GM21515 (cell line): ENCODE measurements around the gene LRRC31.

Source experiments
- ATAC-seq: cut with Tn5 transposase; IDR thresholded peaks from one replicate; pipeline ENCODE4 v1.9.1; 2021; ENCODE audit not compliant: unreplicated experiment

Gene LRRC31

DNA sequence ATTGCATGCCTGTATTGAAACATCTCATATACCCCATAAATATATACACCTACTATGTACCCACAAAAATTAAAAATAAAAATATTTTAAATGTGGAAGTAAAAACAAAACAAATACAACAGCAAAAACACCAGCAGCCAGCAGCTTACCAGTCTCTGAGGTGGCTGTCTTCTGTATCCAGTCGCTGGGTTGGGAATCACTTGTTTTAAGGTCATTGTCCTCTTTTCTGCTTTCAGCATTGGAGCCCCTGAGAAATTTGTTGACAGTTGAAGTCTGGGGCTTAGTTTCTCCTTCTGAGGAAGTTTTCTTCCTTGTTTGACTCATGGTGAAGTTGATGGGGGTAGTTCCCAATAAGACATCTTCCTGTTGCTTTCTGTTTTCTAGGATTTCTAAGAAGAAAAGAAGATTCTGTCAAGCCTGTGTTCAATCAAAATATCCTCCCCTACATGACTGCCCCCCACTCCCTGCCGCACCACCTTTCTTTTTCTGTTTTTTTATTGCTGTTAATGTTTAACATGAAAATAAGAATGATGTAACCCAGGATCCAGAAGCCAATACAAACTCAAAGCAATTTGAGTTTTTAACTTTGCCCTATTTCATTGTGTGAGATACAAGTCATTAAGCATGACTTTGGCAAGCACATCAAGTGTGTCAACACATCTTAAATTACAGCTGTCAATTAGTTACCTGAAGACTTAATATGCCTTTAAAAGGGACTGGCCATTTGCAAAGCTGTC lies at the start of gene LRRC31:
Gene LRRC31 (minus strand): TSS at position 452 of the 737 bp plus-strand sequence. CDS start 128 bp downstream, at position 324.
- no peak for ATAC-seq

DNA sequence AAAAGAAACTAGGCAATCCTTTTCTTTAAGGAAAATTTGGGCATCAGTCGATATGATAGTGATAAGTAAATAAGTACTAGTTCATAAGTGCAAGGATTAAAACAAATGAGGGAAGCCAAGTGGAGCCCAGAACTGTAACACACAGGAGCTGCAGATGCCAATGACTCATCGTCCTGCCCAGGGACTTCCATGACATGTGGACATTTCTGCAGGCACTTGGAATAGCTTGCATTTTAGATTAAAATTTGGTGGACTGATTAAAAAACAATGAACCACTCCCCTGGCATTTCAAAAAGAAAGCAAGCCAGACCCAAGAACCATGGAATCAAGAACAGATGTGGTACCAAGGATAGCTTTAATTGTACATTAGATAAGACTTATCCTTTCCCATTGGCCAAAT lies 44.6 kb upstream of the LRRC31 start:
- ATAC-seq = no peak

DNA sequence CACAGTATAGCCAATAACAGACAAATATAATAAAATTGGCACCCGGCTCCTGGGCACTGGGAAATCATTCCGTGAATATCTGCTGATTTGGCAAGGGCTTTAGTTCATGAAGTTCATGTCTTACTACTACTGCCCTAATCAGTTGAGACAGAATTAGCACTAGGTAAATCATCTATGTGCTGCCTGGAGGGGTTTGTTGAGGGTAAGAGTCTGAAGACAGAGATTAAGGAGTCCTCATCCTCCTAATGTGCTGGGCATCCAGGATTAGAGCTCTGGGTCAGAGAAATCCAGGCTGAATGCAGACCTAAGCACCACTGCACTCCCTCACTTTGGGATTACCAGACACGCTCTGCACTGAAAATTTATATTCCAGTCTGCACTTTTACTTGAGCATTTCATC lies 43.6 kb upstream of the LRRC31 start:
- ATAC-seq = no peak

DNA sequence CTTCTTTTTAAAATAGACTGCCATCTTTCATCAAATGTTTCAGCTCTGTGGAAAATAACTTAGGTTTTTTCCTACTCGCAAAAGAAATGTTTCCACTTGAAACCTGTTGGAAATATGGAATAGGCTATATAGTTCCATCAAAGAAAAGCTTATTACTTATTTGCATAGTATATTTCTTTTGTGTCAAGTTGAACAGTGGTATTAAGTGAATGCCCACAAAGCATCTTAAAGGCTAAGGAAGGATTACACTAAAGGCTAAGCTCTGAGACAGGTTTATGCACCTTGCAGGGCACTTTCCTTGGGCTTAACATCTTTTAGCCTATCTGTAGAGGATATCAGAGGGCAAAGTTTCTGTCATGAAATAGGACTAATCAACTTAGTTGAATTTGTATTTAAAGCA lies 41.5 kb upstream of the LRRC31 start, which contains the start of gene SAMD7:
Gene SAMD7 (plus strand): TSS at position 301 of the 400 bp plus-strand sequence. CDS start 7,927 bp downstream, outside the sequence.
- no peak for ATAC-seq

DNA sequence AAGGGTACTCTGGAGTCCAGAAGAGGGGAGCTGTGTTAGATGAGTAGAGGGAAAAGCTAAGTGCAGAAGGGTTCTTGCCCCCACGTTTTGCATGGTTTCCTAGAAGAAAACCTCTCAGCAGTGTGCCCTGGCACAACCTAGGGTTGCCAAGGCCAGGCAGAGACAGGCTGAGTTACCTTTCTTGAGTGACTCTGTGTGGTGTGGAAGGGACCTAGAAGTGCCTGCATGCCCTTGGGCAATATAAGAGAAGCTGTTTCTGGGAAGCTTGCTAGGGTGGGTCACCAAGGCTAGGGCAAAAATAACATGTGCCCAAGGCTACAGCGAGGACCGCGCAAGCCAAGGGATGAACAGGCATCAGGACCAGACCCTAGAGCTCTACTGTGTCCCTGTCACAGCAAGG lies 38.2 kb upstream of the LRRC31 start:
- no peak for ATAC-seq

DNA sequence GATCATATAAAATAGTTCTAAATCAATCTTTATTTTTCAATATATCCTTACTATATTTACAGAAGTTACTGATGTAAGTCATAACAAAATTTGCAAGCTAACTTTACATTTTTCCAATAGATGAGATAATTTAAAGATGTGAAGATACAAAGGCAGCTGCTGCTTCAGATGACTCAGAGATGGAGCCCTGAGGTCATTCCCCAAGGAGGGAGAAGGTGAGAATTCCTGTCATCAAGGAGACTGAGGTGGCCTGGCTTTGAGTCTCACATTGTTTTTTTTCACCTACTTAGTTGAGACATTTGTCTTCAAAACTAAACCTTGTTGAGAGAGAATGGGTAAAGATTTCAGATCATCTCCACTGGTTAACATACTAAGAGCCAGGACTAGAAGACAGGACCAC lies 37.7 kb upstream of the LRRC31 start:
- no peak for ATAC-seq

DNA sequence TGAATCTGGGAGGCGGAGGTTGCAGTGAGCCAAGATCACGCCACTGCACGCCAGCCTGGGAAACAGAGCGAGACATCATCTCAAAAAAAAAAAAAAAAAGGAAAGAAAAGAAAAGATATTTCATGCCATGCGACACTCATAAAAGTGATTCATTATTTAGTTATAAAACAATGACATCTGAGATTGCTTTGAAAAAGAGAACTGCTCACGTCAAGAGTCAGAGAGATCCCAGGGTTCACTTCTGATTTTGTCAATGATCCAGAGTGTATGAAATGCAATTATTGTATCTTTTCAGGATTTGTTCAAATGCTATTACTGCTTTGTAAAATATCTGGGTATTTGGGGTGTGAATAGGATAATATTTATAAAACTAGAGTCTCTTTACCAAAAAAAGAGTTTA lies 35.7 kb upstream of the LRRC31 start:
- ATAC-seq = no peak

DNA sequence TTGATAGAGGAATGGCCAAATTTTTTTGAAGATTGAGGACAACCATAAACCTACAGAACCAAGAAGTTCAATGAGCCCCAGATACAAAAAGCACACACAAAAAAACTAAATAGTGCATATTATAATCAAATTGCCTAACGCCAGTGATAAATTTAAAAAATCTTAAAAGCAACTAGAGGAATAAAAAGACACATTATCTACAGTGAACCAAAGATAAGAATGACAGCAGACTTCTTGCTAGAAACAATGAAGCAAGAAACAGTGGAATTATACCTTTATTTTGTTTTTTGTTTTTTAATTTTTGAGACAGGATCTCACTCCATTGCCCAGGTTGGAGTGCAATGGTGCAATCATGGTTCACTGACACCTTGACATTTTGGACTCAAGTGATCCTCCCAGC lies 31.7 kb upstream of the LRRC31 start:
- ATAC-seq = no peak

DNA sequence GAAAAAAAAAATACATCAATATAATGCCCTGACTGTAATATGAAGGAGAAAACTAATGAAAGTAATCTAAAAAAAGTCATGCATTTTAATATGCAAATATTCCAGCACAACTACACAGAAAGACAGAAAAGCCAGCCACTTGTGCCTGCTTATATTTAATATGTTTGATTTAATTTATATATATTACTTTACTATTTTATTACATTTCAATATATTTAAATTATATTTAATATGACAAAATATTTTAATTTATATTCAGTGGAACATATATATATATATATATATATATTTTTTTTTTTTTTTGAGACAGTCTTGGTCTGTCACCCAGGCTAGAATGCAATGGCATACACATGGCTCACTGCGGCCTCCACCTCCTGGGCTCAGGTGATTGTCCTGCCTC lies 27.5 kb upstream of the LRRC31 start:
- no peak for ATAC-seq

DNA sequence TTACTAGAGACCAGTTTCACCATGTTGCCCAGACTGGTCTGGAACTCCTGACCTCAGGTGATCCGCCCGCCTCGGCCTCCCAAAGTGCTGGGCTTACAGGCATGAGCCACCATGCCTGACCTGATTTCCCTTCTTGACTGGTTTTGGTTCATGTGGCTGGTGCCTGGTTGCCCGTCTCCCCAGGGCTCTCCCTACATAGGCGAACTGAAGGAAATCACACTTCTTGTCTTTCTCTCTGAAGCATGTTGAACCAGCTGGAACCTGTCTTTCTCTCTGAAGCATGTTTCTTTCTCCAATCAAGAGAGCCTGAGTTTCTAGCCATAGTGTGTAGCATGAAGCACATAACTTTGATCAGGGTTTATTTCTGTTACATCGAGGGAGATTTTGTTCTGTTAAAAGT lies 25.3 kb upstream of the LRRC31 start:
- no peak for ATAC-seq

DNA sequence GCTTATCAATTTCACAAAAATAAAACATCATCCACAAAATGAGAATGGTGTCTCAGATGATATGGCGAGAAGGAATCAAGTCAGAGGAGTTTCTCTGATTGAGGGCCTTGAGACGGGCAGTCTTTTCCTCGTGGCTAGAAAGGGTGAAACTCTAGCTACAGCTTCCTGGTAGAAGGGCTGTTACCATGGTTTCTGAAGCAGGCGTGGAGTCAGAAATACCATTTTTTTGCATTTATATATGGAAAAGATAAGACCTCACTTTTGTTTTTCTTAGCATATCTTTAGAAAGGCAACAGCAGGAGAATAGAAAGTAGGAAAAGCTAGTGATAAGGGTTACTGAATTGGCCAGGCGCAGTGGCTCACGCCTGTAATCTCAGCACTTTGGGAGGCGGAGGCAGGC lies 24.4 kb upstream of the LRRC31 start:
- no peak for ATAC-seq

DNA sequence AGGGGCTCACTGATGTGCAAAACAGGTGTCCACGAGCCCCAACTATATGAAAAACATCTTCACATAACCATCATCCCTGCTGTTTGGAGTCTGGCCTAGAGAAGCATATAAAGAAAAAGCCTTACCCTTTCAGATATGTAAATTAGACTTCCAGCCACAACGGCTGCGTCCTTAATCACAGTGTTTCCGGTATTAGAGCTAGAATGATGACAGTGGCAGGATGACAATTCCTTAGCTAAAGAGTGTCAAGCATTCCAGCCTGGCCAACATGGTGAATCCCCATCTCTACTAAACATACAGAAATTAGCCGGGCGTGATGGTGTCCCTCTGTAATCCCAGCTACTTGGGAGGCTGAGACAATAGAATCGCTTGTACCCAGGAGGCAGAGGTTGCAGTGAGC lies 22.2 kb upstream of the LRRC31 start:
- no peak for ATAC-seq

DNA sequence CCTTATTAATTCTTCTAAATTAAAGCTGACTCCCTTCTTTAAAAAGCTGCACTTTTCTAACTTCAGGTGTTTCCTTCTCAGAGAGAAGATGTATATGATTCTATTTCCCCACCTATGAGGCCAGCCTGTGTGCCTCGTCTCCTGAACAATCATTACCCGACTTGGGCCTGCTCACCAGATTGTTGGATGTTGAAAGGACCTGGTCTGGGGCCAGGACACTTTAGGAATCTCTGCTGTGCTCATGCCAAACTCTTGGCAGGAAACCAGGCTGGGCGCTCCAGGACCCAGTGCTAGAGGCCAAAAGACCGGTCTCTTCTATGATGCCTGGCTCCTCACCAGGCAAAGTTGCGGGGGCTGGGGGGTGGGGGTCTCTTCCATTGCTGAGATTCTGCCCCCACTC lies 16.9 kb upstream of the LRRC31 start:
- no peak for ATAC-seq

DNA sequence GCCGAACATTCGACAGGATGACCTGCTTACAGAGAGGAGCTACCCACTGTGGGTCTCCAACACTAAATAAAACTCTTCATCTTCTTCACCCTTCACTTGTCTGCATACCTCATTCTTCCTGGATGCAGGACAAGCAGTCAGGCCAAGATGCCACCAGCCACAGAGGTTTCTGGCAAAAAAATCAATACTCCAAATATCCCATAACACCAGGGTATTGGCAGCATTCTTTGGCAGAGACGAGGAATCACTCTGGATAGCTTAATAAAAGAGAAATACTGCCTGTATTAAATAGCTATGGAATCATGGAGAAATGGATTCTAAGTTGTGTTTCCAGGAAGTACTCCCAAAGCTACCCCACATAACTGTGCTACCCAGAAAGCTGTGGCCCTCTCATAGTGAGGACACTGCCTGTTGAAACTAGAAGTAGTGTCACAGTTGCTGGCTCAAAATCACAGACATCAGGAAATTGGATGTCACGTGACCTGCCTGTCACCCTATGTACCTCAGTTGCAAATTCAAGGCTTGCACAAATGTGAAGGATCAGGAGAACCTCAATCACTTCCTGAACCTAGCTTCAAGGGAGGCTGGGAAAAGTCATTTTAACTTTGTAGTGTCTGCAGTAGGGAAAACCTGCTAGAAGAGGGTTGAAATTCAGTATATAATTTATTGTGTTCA lies 11.0 kb upstream of the LRRC31 start:
- no peak for ATAC-seq

DNA sequence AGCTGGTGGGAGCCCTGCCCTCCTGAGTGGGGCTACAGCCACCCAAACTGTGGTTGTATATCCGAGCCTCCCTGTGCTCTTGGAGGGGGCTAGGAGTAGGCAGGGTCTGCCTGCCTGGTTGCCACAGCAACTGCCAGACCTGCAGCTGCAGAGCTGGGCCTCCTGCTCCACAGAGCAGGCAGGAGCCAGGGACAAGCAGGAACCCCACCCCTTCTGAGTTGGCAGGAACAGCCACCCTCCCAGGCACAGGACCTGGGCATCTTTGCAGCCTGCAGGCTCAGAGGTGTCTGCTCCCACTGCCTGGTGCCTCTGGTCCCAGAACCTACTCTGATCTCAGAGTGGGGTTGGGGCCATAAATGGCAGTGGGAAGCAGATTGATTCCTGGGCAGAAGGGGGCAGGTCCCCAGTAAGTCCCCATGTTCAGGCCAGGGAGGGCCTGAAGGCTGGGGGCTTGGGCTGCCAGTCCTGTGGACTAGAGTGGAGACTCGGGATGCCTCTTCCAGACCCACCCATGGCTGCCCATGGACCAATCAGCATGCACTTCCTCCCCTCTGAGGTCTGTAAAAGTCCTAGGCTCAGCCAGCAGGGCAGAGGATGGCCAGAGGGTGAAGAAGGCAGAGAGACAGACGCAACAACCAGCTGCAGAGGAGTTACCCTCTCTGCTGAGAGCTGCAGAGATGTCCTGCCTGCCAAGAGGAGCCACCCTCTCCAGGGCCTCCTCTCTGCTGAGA lies 10.3 kb upstream of the LRRC31 start:
- no peak for ATAC-seq

DNA sequence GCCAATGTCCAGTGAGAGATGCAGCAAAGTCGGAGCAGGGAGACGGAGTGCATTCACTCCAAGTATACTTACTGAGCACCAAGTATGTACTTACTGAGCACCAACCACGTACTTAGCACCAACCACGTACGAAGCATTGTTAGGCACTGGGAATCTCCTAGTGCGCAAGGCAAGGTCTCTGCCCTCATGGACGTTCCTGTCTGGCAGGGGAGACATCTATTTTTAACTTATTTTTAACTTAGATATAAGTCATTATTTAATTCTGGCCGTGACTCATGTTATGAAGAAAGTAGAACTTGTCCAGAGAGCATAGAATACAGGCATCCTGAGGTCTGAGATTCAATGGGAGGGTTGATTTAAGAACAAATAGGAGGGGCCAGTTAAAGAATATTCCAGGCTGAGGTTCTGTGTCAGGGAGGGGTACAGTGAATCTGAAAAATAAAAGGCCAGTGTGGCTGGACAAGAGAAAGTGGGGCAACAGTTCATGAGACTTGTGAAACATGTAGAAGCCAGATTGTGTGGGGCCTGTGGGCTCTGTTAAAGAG lies 9.3 kb upstream of the LRRC31 start:
- no peak for ATAC-seq

DNA sequence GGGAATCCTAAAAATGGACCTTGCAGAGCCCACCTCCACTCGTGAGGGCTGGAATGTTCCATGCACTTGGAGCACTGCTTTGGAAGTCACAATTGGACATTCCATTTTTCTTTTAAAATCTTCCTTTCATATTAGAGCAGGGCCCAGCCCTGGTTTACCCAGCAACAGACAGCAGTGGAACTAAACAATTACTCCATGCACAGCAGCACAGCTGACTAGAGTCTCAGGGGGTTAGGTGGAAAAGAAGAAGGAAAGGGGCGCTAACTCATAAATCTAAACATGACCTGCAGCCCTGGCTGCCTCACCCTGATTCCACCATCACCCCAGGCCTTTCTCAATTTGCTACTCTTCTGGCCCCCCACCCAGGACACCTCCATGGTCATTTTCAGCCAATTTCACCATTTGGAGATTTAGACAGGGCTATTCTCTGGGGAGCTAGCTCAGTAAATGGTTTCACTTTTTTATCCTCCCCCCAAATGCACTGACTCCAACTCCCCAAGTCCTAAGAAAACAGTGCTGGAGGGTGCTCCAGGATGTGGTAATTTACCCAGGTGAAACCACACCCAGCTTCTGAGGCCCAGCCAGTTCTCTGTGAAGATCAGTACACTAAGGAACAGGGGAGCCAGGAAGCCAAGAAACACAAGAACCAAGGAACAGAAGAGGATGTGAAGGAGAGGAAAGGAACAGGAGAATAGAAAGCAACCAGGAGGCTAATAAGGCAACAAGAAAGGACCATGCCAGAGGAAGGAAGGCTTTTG lies 1.6 kb upstream of the LRRC31 start:
- ATAC-seq = no peak

DNA sequence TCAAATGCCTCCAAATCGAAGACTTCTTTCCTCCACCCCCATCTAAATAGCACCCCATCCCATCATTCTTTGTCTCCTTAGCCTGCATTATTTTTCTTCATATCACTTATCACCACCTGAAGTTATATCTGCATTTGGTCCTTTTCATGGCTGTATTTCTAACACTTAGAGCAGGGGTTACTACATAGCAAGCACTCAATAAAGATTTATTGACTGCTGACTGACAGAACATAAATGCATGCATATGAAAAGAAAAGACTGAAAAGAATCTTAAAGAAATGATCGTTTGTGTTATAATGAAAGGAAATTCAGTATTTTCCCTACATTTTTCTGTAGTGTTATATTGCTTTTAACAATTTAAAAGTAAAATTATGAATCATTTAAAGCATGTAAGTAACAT lies 1.4 kb downstream of the LRRC31 start:
- ATAC-seq = no peak

DNA sequence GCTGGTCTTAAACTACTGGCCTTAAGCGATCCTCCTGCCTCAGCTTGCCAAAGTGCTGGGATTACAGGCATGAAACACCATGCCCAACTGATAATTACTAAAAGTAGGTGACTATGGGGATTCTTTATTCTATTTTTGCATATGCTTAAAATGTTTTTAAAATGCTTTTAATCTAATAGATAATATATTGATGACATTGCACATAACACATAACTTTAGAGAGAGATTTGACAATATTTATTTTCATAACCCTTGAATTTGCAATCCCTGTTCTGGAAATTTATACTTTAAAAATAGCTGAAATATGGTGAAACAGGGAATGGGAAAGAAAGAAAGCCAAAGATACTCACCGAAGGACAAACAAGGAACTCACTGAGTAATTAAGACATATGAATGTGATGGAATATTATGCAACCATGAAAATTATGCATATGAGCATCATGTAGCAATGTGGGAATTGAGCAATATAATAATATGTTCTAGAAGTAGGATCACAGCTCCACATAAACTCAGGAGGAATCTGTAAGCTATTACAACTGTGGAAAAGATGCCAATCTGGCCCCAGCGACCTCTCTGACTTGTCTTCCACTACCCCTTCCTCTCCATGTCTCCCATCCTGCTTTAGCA lies 2.0 kb downstream of the LRRC31 start:
- no peak for ATAC-seq

DNA sequence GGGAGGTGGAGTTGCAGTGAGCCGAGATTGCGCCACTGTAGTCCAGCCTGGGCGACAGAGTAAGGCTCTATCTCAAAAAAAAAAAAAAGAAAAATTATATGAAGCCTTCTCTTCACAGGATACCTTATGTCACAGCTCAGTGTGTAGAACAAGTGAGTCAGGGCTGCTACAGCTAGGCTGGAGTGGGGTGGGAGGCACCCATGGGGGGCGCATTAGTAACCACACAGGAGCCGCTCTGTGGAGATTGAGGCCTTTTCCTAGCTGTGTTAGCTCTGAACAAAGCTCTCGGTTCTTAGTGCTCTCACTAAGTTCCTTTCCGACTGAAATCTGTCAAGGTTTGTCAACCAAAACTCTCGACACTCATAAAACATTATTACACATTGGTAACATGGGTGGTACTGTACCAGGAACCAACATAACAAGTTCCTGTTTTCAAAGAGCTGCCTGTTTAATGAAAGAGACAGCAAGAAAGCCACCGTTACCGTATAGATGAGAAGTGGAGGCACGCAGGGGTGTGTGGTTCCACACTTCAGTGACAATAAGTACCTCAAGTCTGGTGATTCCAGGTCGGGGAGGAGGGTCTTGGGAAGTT lies 4.5 kb downstream of the LRRC31 start:
- peak; percentile 52 for ATAC-seq
